Activated T-cell treated with anti-CD3 and anti-CD28 coated beads, Interleukin-2, amount 50 U/mL, for 72 hours (primary cell): ENCODE measurements around the gene ANKRD37. TPM values are rescaled to one million over a fixed set of nuclear protein-coding genes. Genes with fewer than 3 reads are reported as not detected.

Source experiments
- ATAC-seq, 2 donors: fragments of 150-1000 bp; cut with Tn5 transposase; replicated peaks in 1 of 2; 2 replicates each; pipeline ENCODE4 v1.10.0; 2021; ENCODE audit warnings: moderate library complexity in 2 of 2, mild to moderate bottlenecking in 1 of 2
- DNase-seq, 2 donors: peaks; one replicate each; pipeline ENCODE4 v3.0.0; 2021 to 2022; ENCODE audit warnings: mixed read lengths in 1 of 2
- H3K27ac Mint-ChIP-seq: one replicate; pipeline ENCODE4 v1.8.0; 2022; ENCODE audit warnings: mild to moderate bottlenecking, moderate library complexity, mixed read lengths
- H3K27me3 Mint-ChIP-seq: one replicate; pipeline ENCODE4 v1.8.0; 2022; ENCODE audit warnings: low read depth, mixed read lengths
- H3K36me3 Mint-ChIP-seq, 2 donors: one replicate each; pipeline ENCODE4 v1.8.0; 2022; ENCODE audit warnings: mixed read lengths in 2 of 2, mild to moderate bottlenecking in 1 of 2; ENCODE audit not compliant: insufficient read depth in 2 of 2
- H3K4me1 Mint-ChIP-seq: one replicate; pipeline ENCODE4 v1.8.0; 2022; ENCODE audit warnings: low read depth, mixed read lengths
- H3K4me3 Mint-ChIP-seq, 2 donors: one replicate each; pipeline ENCODE4 v1.8.0; 2022; ENCODE audit warnings: mild to moderate bottlenecking in 2 of 2, mixed read lengths in 2 of 2, moderate library complexity in 2 of 2
- H3K9me3 Mint-ChIP-seq, 2 donors: one replicate each; pipeline ENCODE4 v1.8.0; 2022; ENCODE audit warnings: mixed read lengths in 2 of 2
- total RNA-seq, 2 donors: library from RNA; stranded (reverse); gene quantifications; one replicate each; pipeline ENCODE4 v1.2.3, GENCODE V29; 2022

Gene ANKRD37
- total RNA-seq, 2 donors from 2014 or later: 10.1 to 12.2 TPM

DNA sequence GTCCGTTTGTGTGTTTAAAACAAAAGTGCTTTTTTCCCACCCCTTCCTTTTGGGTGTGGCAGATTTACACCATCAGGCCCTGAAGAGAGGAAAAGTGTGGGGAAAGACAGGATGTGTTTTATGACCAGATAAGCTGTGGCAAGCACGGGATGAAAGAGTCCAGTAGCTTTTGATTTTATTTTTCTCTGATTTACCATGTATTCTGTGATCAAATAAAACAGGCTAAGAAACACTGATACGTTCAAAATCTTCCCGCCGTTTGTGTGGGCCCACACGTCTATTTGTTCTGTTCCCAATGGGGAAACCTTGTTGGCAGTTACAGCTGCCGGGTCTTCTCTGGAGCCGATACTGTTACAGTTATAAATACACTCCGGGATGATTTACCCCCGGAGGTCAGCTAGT lies 11.7 kb upstream of the ANKRD37 start:
- no peak overlapping the region for H3K27ac Mint-ChIP-seq
- DNase-seq: no peak
- peaks cover 9% of the 10 kb centered on the region for H3K4me1 Mint-ChIP-seq
- no peak overlapping the region for H3K4me3 Mint-ChIP-seq
- peaks cover 5% of the 10 kb centered on the region for H3K27me3 Mint-ChIP-seq
- no peak for ATAC-seq
- H3K9me3 Mint-ChIP-seq: peaks cover 5% of the 10 kb centered on the region in 2 donors
- H3K36me3 Mint-ChIP-seq: peaks cover 1 to 5% of the 10 kb centered on the region in 2 donors

DNA sequence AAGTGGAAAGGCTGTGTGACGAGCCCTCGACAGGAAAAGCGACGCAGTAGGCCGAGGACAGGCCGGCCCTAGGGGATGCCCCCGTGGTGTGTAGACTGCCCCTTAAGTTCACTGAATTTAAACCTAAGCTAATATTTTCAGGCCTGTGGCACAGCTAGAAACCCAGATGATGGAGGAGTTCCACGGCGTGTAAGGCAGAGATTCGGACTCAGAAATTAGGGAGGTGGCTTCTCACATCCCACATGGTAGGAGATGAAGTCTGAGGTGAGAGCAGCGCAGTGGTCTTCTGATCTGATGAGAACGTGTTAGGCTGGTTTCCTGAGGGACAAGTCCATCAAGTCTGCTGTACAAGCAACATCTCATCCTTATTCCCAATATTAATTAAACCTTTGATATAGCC lies 8.7 kb upstream of the ANKRD37 start:
- ATAC-seq (no peak), DNase-seq (no peak)
- H3K36me3 Mint-ChIP-seq: no peaks in the 10 kb centered on the region
- no peaks in the 10 kb centered on the region for H3K9me3 Mint-ChIP-seq
- H3K27me3 Mint-ChIP-seq: peaks cover 5% of the 10 kb centered on the region
- H3K4me3 Mint-ChIP-seq: no peak overlapping the region
- peaks cover 9% of the 10 kb centered on the region for H3K4me1 Mint-ChIP-seq
- no peak overlapping the region for H3K27ac Mint-ChIP-seq

DNA sequence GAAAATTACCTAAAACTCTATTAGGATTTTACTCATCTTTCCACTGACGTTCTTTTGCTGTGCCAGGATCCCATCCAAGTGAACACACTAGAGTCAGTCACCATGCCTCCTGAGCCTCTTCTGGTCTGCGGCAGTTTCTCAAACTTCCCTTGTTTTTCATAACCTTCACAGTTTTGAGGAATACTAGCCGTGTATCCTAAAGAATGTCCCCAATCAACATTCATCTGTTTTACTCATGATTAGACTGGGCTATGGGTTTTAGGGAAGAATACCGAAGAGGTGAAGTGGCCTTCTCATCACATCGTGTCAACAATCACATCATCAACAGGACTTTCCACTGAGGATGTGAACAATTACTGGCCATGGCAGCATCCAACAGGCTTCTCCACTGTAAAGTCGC lies 5.7 kb upstream of the ANKRD37 start:
- DNase-seq (no peak), ATAC-seq (no peak)
- H3K4me3 Mint-ChIP-seq: no peak overlapping the region
- H3K9me3 Mint-ChIP-seq: no peaks in the 10 kb centered on the region
- peaks cover 0 to 2% of the 10 kb centered on the region in 2 donors for H3K36me3 Mint-ChIP-seq
- no peak overlapping the region for H3K27ac Mint-ChIP-seq
- H3K4me1 Mint-ChIP-seq: peaks cover 18% of the 10 kb centered on the region
- H3K27me3 Mint-ChIP-seq: no peaks in the 10 kb centered on the region

DNA sequence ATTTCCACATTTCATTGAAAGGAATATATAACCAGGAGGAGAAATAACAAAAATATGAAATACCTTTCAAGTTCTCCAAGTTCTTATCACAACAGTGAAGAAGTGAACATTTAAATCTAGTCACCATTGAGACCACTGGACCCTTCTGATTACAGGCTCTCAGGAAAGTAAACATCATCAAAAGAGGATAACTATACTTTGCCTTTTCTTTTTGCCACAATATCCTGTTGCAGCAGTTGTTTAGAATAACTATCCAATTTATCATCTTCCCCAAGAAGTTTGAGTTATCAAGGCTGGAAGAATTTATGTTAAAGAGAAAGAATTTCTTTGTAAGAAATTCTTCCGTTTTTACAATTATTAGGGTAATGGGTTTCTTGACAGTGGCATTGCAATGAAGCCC lies 4.5 kb upstream of the ANKRD37 start:
- Mint-ChIP-seq H3K27me3 (no peaks in the 10 kb centered on the region), H3K4me1 (peaks cover 23% of the 10 kb centered on the region), H3K4me3 (no peak overlapping the region), H3K36me3 (peaks cover 0 to 2% of the 10 kb centered on the region in 2 donors), H3K27ac (no peak overlapping the region), H3K9me3 (no peaks in the 10 kb centered on the region)
- ATAC-seq (no peak), DNase-seq (no peak)

DNA sequence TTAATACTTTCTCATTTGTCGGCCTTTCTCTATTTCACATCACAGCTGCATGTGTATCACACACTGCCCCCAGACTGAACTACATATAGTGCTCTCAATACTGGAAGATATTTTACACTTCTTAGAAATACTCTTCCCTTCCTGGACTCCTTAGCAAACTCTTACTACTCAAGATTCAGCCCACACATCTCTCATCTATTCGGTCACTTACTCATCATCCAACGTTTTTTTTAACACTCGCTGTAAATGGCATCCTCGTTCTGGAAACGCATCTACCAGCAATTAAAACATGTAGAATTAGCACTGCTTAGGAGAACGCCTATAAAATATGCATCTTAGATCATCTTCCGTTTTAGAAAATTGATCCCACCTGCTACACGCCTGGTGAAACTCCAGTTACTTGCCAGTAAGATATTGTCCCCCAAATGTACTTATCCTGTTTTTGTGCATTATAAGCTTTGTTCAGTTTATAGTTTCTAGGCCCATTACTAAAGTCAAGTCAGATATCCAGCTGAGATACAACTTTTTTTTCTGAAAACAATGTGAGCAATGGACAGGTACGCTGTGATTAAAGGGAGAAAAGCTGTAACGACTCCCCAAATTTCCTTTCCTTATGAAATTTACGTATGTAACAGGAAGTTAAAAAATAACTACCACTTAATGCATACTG lies 1.9 kb upstream of the ANKRD37 start:
- H3K4me3 Mint-ChIP-seq: peak overlapping the region; percentile 88 to 99
- ATAC-seq (peak; percentile 13 to 35), DNase-seq (peak in 1 of 2 donors; percentile 11)
- H3K4me1 Mint-ChIP-seq: peaks cover 35% of the 10 kb centered on the region
- H3K27me3 Mint-ChIP-seq: no peaks in the 10 kb centered on the region
- H3K36me3 Mint-ChIP-seq: peaks cover 2 to 3% of the 10 kb centered on the region in 2 donors
- H3K27ac Mint-ChIP-seq: peak overlapping the region; percentile 99
- H3K9me3 Mint-ChIP-seq: no peaks in the 10 kb centered on the region

DNA sequence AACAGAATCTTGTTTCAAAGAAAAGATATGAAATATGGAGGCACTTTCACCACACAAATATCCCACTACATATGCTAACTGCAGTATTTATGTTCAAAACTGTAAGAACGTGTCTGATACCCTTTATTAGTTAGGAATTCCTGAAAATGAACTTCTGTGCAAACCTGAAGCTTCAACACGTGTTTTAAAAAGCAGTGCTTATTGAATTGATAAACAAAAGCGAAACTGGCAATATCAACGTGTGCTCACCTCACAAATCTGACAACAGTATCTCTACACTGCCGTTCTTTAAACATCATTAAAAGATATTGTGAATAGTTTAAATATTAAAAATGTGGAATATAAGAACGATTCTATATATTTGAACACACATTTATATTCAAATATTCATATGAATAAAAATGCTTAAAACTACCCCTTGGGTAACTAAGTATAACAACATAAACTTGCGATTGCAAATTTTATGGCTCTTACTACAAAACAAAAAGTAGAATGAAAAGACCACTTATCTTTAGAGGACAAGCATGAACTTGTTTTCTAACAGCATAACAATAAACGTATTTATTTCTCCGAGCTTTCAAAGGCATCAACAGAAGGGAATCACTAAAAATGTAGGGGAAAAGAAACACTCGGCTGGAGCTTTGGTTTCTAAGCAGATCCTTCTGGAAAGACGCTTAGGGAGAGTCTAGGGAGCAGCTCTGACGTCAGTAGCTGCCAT lies 1.2 kb upstream of the ANKRD37 start, which contains the start of gene LRP2BP:
Gene LRP2BP, minus strand, starts transcription at position 687 of the 718 bp plus-strand sequence. CDS start 17,738 bp downstream, outside the sequence.
- Mint-ChIP-seq H3K27ac (peak within 1 kb of the TSS; percentile 99), H3K4me3 (peak within 1 kb of the TSS; percentile 88 to 99), H3K27me3 (no peaks in the 10 kb centered on the region), H3K36me3 (peaks cover 2 to 7% of the 10 kb centered on the region in 2 donors), H3K4me1 (peaks cover 35% of the 10 kb centered on the region), H3K9me3 (no peaks in the 10 kb centered on the region)
- ATAC-seq: no peak
- DNase-seq: no peak

DNA sequence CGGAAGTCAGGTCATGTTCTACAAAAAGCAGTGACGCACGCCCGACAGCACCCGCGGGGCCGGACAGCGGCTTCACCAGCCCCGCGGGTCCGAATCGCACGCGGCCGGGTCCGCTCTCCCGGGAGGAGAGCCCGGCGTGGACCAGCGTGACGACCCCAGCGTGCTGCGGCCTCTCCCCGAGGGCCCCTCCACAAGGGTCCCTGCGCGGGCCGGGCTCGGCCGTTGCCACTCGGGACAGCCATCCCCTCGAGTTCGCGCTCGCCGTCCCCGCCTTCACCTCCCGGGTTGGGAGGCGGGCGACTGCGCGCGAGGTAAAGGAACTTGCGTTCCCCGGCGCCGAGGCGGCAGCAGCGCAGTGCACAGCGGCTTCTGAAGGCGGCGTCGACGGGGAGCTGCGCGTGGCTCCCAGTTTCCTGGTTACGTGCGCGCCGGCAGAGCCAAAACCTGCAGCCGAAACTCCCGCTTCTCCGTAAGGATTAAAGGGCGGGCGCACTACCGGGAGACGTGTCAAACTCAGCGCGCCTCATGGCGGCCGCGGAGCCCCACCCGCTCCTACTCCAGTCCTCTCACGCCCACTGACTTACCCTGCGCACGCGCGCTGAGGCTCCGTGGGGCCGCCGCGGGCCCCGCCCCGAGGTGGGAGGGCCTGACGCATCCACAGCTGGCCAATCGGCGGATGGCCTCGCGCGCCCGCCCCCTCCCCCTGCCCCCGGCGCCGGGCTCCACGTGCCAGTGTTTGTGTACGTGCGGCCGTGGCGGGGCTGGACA lies 501 bp upstream of the ANKRD37 start:
- Mint-ChIP-seq H3K27ac (peak overlapping the region; percentile 99), H3K4me3 (peak overlapping the region; percentile 88 to 99), H3K27me3 (no peaks in the 10 kb centered on the region), H3K9me3 (no peaks in the 10 kb centered on the region), H3K36me3 (peaks cover 2 to 8% of the 10 kb centered on the region in 2 donors), H3K4me1 (peaks cover 35% of the 10 kb centered on the region)
- DNase-seq (peak; percentile 96 to 99), ATAC-seq (peak; percentile 87 to 92)

DNA sequence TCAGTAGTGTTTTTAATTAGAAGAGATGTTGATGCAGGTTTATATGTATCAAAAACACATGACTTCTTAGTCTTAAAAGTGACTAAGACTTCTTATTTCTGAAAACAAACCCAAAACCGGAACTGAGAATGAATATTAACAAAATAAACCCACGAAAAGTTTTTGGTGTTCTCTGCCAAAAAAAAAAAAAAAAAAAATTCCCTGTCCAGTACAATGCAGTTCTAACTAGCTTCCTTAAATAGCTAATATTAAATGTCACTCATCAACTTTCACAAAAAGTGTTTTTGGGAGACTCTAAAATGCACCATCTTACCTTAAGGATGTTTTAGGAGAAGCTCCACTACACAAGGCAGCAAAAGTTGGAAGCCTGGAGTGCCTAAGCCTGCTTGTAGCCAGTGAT lies 2.0 kb downstream of the ANKRD37 start:
- Mint-ChIP-seq H3K27ac (no peak overlapping the region), H3K27me3 (no peaks in the 10 kb centered on the region), H3K4me3 (peak overlapping the region in 1 of 2 donors; percentile 45), H3K9me3 (no peaks in the 10 kb centered on the region), H3K36me3 (peaks cover 2 to 11% of the 10 kb centered on the region in 2 donors), H3K4me1 (peaks cover 32% of the 10 kb centered on the region)
- ATAC-seq (no peak), DNase-seq (no peak)

DNA sequence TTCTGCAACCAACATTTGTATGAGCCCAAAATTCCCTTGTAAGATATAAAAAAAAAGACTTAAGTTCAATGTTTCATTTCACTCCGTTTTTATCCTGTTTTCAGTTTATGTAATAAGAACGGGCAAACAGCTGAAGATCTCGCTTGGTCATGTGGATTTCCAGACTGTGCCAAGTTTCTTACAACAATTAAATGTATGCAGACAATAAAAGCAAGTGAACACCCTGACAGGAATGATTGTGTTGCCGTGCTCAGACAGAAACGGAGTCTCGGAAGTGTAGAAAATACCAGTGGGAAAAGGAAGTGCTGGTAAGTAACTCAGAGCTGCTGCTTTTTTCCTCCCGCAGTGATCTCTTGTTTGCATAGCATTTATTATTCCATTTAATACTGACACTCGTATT lies 2.8 kb downstream of the ANKRD37 start:
- peak overlapping the region; percentile 39 for H3K27ac Mint-ChIP-seq
- H3K4me1 Mint-ChIP-seq: peaks cover 23% of the 10 kb centered on the region
- ATAC-seq (no peak), DNase-seq (no peak)
- H3K27me3 Mint-ChIP-seq: no peaks in the 10 kb centered on the region
- peak overlapping the region in 1 of 2 donors; percentile 45 for H3K4me3 Mint-ChIP-seq
- no peaks in the 10 kb centered on the region for H3K9me3 Mint-ChIP-seq
- peaks cover 2 to 12% of the 10 kb centered on the region in 2 donors for H3K36me3 Mint-ChIP-seq

DNA sequence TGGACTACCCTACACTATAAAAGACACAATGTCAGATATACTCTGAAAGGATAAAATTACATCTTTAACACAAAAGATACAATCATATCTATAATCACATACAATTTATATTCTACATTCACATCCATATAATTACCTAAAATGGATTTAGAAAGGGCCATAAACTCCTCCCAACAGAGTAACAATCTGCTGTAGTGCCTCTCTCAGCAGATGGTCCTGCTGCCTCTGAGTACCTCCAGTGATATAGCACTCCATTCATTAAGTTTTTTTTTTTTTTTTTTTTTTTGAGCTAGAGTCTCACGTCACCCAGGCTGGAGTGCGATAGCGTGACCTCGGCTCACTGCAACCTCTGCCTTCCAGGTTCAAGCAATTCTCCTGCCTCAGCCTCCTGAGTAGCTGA lies 7.4 kb downstream of the ANKRD37 start:
- no peaks in the 10 kb centered on the region for H3K9me3 Mint-ChIP-seq
- peaks cover 9% of the 10 kb centered on the region for H3K4me1 Mint-ChIP-seq
- ATAC-seq (no peak), DNase-seq (no peak)
- peaks cover 0 to 12% of the 10 kb centered on the region in 2 donors for H3K36me3 Mint-ChIP-seq
- H3K27me3 Mint-ChIP-seq: no peaks in the 10 kb centered on the region
- no peak overlapping the region for H3K4me3 Mint-ChIP-seq
- H3K27ac Mint-ChIP-seq: no peak overlapping the region

DNA sequence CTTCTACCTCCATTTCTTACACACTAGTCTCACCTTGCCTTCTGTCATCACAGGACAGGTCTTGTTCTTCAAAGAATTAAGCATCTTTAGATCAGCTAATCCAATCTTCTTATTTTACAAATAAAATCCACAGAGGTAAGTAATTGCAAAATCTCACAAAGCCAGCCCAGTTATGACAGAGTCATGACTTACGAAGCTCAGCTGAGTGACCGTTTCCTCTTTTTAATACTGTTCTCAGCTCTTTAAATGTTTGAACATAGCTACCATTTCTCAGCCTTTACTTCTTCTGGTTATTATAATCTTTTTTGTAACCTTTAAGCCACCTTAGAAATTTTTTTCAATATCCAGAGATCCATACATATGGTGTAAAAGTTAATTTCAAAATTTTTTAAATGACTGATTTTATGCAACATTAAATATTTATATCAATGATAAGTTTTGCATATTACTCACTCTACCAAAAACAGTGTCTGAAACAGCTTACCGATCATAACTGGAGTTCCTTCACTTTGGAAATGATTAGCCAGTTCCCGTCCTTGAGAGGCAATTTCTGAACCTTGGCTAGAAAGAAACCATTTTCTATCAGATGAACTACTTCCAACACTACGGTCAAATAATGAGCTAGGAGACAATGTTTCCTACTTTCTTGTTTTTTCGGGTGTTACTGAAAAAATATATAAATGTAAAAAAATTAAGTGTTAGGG lies 8.8 kb downstream of the ANKRD37 start:
- DNase-seq (no peak), ATAC-seq (peak in 1 of 2 donors; percentile 44)
- Mint-ChIP-seq H3K36me3 (peaks cover 3 to 7% of the 10 kb centered on the region in 2 donors), H3K4me1 (peaks cover 9% of the 10 kb centered on the region), H3K9me3 (no peaks in the 10 kb centered on the region), H3K27ac (peak overlapping the region; percentile 72), H3K4me3 (no peak overlapping the region), H3K27me3 (no peaks in the 10 kb centered on the region)

DNA sequence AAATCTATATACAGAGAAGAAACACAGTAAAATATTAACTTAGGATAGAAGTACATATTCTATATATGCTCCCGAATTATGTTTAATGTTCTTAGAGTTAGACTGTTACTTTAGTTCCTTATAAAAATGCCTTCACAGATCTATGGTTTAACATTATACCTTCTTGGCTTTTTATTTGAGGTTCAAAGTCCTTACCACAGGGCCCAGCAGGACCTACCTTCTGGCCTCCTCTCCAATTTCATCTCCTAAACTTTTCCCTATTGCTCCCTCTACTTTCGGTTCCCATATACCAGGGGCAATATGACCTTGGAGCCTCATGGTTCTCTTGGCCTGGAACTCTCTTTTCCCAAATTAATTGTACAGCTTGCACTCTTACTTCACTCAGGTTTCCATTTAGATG lies 11.8 kb downstream of the ANKRD37 start:
- DNase-seq: no peak
- no peak overlapping the region for H3K27ac Mint-ChIP-seq
- H3K36me3 Mint-ChIP-seq: peaks cover 3 to 4% of the 10 kb centered on the region in 2 donors
- peaks cover 9% of the 10 kb centered on the region for H3K4me1 Mint-ChIP-seq
- no peak for ATAC-seq
- H3K27me3 Mint-ChIP-seq: no peaks in the 10 kb centered on the region
- H3K9me3 Mint-ChIP-seq: no peaks in the 10 kb centered on the region
- H3K4me3 Mint-ChIP-seq: no peak overlapping the region
